GM23248 (cell line): Measurements from ENCODE around the gene LAMP1. TPM values are rescaled to one million over a fixed set of nuclear protein-coding genes. Genes with fewer than 3 reads are reported as not detected.
A peak's percentile ranks its signal among the peaks of the same experiment; 100 is the strongest.

Experiments
- DNase-seq: peaks from one replicate; pipeline ENCODE4 v3.0.0-alpha.2; 2015
- H2AFZ ChIP-seq: fragments of 200-600 bp; sonication (generic); 2 replicates; pipeline ENCODE4 v1.6.1; 2016; ENCODE audit warnings: antibody characterized with exemption
- H3F3A ChIP-seq: fragments of 200-600 bp; sonication (generic); 2 replicates; pipeline ENCODE4 v1.6.1; 2016; ENCODE audit warnings: mild to moderate bottlenecking, antibody characterized with exemption, mixed run types; ENCODE audit not compliant: insufficient read depth
- H3K27ac ChIP-seq: fragments of 200-600 bp; sonication (generic); 2 replicates; pipeline ENCODE4 v1.5.1; 2016; ENCODE audit warnings: mild to moderate bottlenecking
- H3K27me3 ChIP-seq: fragments of 200-600 bp; sonication (generic); replicated peaks from 2 replicates; pipeline ENCODE4 v1.6.1; 2016; ENCODE audit warnings: mild to moderate bottlenecking; ENCODE audit not compliant: insufficient read depth
- H3K36me3 ChIP-seq: fragments of 200-600 bp; sonication (generic); 2 replicates; pipeline ENCODE4 v1.6.1; 2016; ENCODE audit warnings: low read depth, mild to moderate bottlenecking
- H3K4me1 ChIP-seq: fragments of 200-600 bp; sonication (generic); 2 replicates; pipeline ENCODE4 v1.6.1; 2016; ENCODE audit warnings: mild to moderate bottlenecking; ENCODE audit not compliant: insufficient read depth
- H3K4me2 ChIP-seq: fragments of 200-600 bp; sonication (generic); one replicate; pipeline ENCODE4 v1.6.1; 2016; ENCODE audit warnings: mild to moderate bottlenecking; ENCODE audit not compliant: unreplicated experiment
- H3K4me3 ChIP-seq: fragments of 200-600 bp; sonication (generic); 2 replicates; pipeline ENCODE4 v1.5.1; 2016; ENCODE audit warnings: mild to moderate bottlenecking
- H3K79me2 ChIP-seq: fragments of 200-600 bp; sonication (generic); 2 replicates; pipeline ENCODE4 v1.6.1; 2016; ENCODE audit warnings: mild to moderate bottlenecking; ENCODE audit not compliant: insufficient read depth
- H3K9ac ChIP-seq: fragments of 200-600 bp; sonication (generic); 2 replicates; pipeline ENCODE4 v1.6.1; 2016; ENCODE audit warnings: mild to moderate bottlenecking
- H3K9me2 ChIP-seq: fragments of 200-600 bp; sonication (generic); 2 replicates; pipeline ENCODE4 v1.6.1; 2016; ENCODE audit warnings: mixed run types, mild to moderate bottlenecking, moderate library complexity; ENCODE audit not compliant: insufficient read depth
- H3K9me3 ChIP-seq: fragments of 200-600 bp; sonication (generic); one replicate; pipeline ENCODE4 v1.6.1; 2017; ENCODE audit warnings: low read depth
- H4K20me1 ChIP-seq: fragments of 200-600 bp; sonication (generic); 2 replicates; pipeline ENCODE4 v1.6.0; 2016; ENCODE audit not compliant: insufficient read depth
- EZH2 ChIP-seq: fragments of 200-600 bp; sonication (generic); IDR thresholded peaks from 2 replicates; pipeline ENCODE4 v1.6.1; 2018; ENCODE audit warnings: antibody characterized with exemption, mild to moderate bottlenecking; ENCODE audit not compliant: insufficient read depth, poor library complexity, severe bottlenecking
- EZH2phosphoT487 ChIP-seq: fragments of 200-600 bp; sonication (generic); IDR thresholded peaks from 2 replicates; pipeline ENCODE4 v1.6.1; 2018; ENCODE audit warnings: antibody characterized with exemption, moderate library complexity, mild to moderate bottlenecking, low read depth; ENCODE audit not compliant: insufficient read depth
- WGBS, 2 experiments: methylation state at CpG; one replicate each; pipeline ENCODE4 v1.1.6; 2015 to 2017; ENCODE audit warnings: low lambda C conversion rate in 2 of 2, low coverage in 1 of 2; ENCODE audit errors: missing lambda C conversion rate in 2 of 2; 5-methylcytosine and 5-hydroxymethylcytosine counted together
- in situ Hi-C: fragments of 300-500 bp; cut with MboI; formaldehyde crosslinking; loops from 2 replicates; pipeline ENCODE4 v1.15.0; 2020
- polyA plus RNA-seq: library from polyadenylated mRNA; unstranded; fragments of >200 nt; fragmentation: Nextera tagmentation; extraction: Ambion mirVana; gene quantifications from 2 replicates; pipeline ENCODE4 v1.2.1, GENCODE V29; 2016
- total RNA-seq: library from RNA; depleted of rRNA; stranded (reverse); fragments of >200 nt; shearing (Covaris generic); gene quantifications from 2 replicates; pipeline ENCODE4 v1.2.3, GENCODE V29; 2014

Gene LAMP1
- total and polyA plus RNA-seq, 2 experiments from 2014 or later = 111 to 305 TPM

- H3F3A ChIP-seq = peaks cover 15% of the 10 kb centered on the region
- H4K20me1 ChIP-seq = no peaks in the 10 kb centered on the region
- peaks cover 4% of the 10 kb centered on the region; the same call in 1 of the 2 replicates for H3K4me1 ChIP-seq
- peak overlapping the region; percentile 72 for H3K9ac ChIP-seq
- no peaks in the 10 kb centered on the region for H3K36me3 ChIP-seq
- no peak for TF ChIP-seq EZH2phosphoT487
- TF ChIP-seq EZH2 = no peak
- H3K27me3 ChIP-seq = 0 out of 2 replicates have a peak, but pooled peaks cover 5% of the 10 kb centered on the region
- WGBS, 2 experiments = 2 to 3% methylated on average over 18 to 22 of the region's 22 CpGs
- H3K79me2 ChIP-seq = no peaks in the 10 kb centered on the region
- in situ Hi-C loops = no loop called here
- peak; percentile 63 for DNase-seq
- peak overlapping the region; percentile 22 for H3K27ac ChIP-seq
- peak overlapping the region; percentile 86 for H2AFZ ChIP-seq
- H3K4me3 ChIP-seq = peak overlapping the region; percentile 71
- H3K9me3 ChIP-seq = no peaks in the 10 kb centered on the region
- no peaks in the 10 kb centered on the region for H3K9me2 ChIP-seq
- H3K4me2 ChIP-seq = peak overlapping the region; percentile 94
These were observed 4.8 kb upstream of the LAMP1 start for GRCh38 chr13:113292021-113292862.

- Histone ChIP-seq H3K4me1 (peaks cover 7% of the 10 kb centered on the region), H3K4me3 (no peak overlapping the region), H3K36me3 (no peaks in the 10 kb centered on the region), H3K9ac (no peak overlapping the region), H3K9me2 (no peaks in the 10 kb centered on the region), H3K27ac (no peak overlapping the region), H2AFZ (no peak overlapping the region), H3K79me2 (peaks cover 14% of the 10 kb centered on the region), H3K27me3 (0 out of 2 replicates have a peak, but pooled peaks cover 5% of the 10 kb centered on the region), H4K20me1 (no peaks in the 10 kb centered on the region), H3K4me2 (no peak overlapping the region), H3K9me3 (no peaks in the 10 kb centered on the region), H3F3A (peaks cover 18% of the 10 kb centered on the region)
- in situ Hi-C loops = no loop called here
- TF ChIP-seq EZH2 = no peak
- DNase-seq = no peak
- WGBS, 2 experiments = 84 to 87% methylated on average over 9 of the region's 9 CpGs
These were observed 3.4 kb upstream of the LAMP1 start for GRCh38 chr13:113293686-113294085.

GRCh38 chr13:113295776-113296175 is 1.3 kb upstream of the LAMP1 start:
- H3K36me3 ChIP-seq = no peaks in the 10 kb centered on the region
- peaks cover 14% of the 10 kb centered on the region for H3K4me1 ChIP-seq
- no peak overlapping the region for H3K4me3 ChIP-seq
- H3K79me2 ChIP-seq = peaks cover 35% of the 10 kb centered on the region
- H3K27me3 ChIP-seq = no peaks in the 10 kb centered on the region
- no peak overlapping the region for H3K27ac ChIP-seq
- peaks cover 20% of the 10 kb centered on the region for H3F3A ChIP-seq
- H3K9me2 ChIP-seq = no peaks in the 10 kb centered on the region
- TF ChIP-seq EZH2phosphoT487 (no peak), EZH2 (no peak)
- H2AFZ ChIP-seq = no peak overlapping the region
- no peak overlapping the region for H3K9ac ChIP-seq
- in situ Hi-C loops = no loop called here
- no peak overlapping the region for H3K4me2 ChIP-seq
- DNase-seq = no peak
- no peaks in the 10 kb centered on the region for H3K9me3 ChIP-seq
- no peaks in the 10 kb centered on the region for H4K20me1 ChIP-seq
- 66 to 69% methylated on average over 6 of the region's 6 CpGs for WGBS, 2 experiments

- H3K27ac ChIP-seq = peak overlapping the region; percentile 66
- peaks cover 10% of the 10 kb centered on the region for H3F3A ChIP-seq
- peaks cover 52% of the 10 kb centered on the region for H3K79me2 ChIP-seq
- peak overlapping the region; percentile 97 for H2AFZ ChIP-seq
- H3K36me3 ChIP-seq = no peaks in the 10 kb centered on the region
- TF ChIP-seq EZH2 = no peak
- no peak for TF ChIP-seq EZH2phosphoT487
- in situ Hi-C loops = no loop called here
- H3K27me3 ChIP-seq = no peaks in the 10 kb centered on the region
- peak; percentile 56 for DNase-seq
- H3K4me2 ChIP-seq = peak overlapping the region; percentile 92
- H3K4me3 ChIP-seq = peak overlapping the region; percentile 84
- no peaks in the 10 kb centered on the region for H4K20me1 ChIP-seq
- H3K9ac ChIP-seq = peak overlapping the region; percentile 94
- 1% methylated on average over 36 to 50 of the region's 58 CpGs for WGBS, 2 experiments
- H3K9me2 ChIP-seq = no peaks in the 10 kb centered on the region
- H3K4me1 ChIP-seq = peaks cover 11% of the 10 kb centered on the region; the same call in 1 of the 2 replicates
- H3K9me3 ChIP-seq = no peaks in the 10 kb centered on the region
These were observed 467 bp downstream of the LAMP1 start for GRCh38 chr13:113297370-113298042.
